Measurements from ENCODE around the gene RASAL2. TPM values are rescaled to one million over a fixed set of nuclear protein-coding genes. Genes with fewer than 3 reads are reported as not detected.

Gene RASAL2
- total RNA-seq, 2 experiments from 2014 or later: not detected

- peaks cover 7% of the 10 kb centered on the region for H3K9me3 Mint-ChIP-seq
- H3K27me3 Mint-ChIP-seq (ENCODE audit: low read depth): no peaks in the 10 kb centered on the region
- no peak overlapping the region for H3K27ac Mint-ChIP-seq
- H3K4me1 Mint-ChIP-seq (ENCODE audit: low read depth): no peaks in the 10 kb centered on the region
- CTCF ChIA-PET: no interaction called here
- intact Hi-C loops (cut with micrococcal nuclease): no loop called here
- no peaks in the 10 kb centered on the region for H3K36me3 Mint-ChIP-seq (ENCODE audit: low read depth)
- H3K4me3 Mint-ChIP-seq: no peak overlapping the region
- DNase-seq: no peak
These were observed 259.6 kb downstream of the RASAL2 start for GRCh38 chr1:178353524-178353923.

- Mint-ChIP-seq H3K36me3 (ENCODE audit: low read depth) (no peaks in the 10 kb centered on the region), H3K4me3 (no peak overlapping the region), H3K27ac (no peak overlapping the region), H3K4me1 (ENCODE audit: low read depth) (no peaks in the 10 kb centered on the region), H3K27me3 (ENCODE audit: low read depth) (no peaks in the 10 kb centered on the region), H3K9me3 (peaks cover 7% of the 10 kb centered on the region)
- CTCF ChIA-PET: interaction anchor here (0.6 kb wide), 1 partner anchor 343 kb away, joined by 5 read pairs; no protein-coding TSS in a partner anchor
- no peak for DNase-seq
- intact Hi-C loops (cut with micrococcal nuclease): no loop called here
These were observed 260.9 kb downstream of the RASAL2 start for GRCh38 chr1:178354816-178355215.

- Mint-ChIP-seq H3K27me3 (ENCODE audit: low read depth) (no peaks in the 10 kb centered on the region), H3K27ac (no peak overlapping the region), H3K4me1 (ENCODE audit: low read depth) (no peaks in the 10 kb centered on the region), H3K9me3 (peaks cover 7% of the 10 kb centered on the region), H3K36me3 (ENCODE audit: low read depth) (no peaks in the 10 kb centered on the region), H3K4me3 (no peak overlapping the region)
- intact Hi-C loops (cut with micrococcal nuclease): no loop called here
- CTCF ChIA-PET: no interaction called here
- no peak for DNase-seq
These were observed 262.4 kb downstream of the RASAL2 start for GRCh38 chr1:178356299-178356698.

GRCh38 chr1:178358456-178358855, 264.6 kb downstream of the RASAL2 start:
- H3K4me3 Mint-ChIP-seq: no peak overlapping the region
- H3K27ac Mint-ChIP-seq: no peak overlapping the region
- CTCF ChIA-PET: no interaction called here
- H3K36me3 Mint-ChIP-seq (ENCODE audit: low read depth): no peaks in the 10 kb centered on the region
- peaks cover 4% of the 10 kb centered on the region for H3K27me3 Mint-ChIP-seq (ENCODE audit: low read depth)
- DNase-seq: no peak
- no peaks in the 10 kb centered on the region for H3K4me1 Mint-ChIP-seq (ENCODE audit: low read depth)
- peaks cover 2% of the 10 kb centered on the region for H3K9me3 Mint-ChIP-seq
- intact Hi-C loops (cut with micrococcal nuclease): no loop called here

GRCh38 chr1:178360421-178360820, 266.5 kb downstream of the RASAL2 start:
- CTCF ChIA-PET: interaction anchor here (1.1 kb wide), 1 partner anchor 11 kb away, joined by 4 read pairs; no protein-coding TSS in a partner anchor
- Mint-ChIP-seq H3K4me3 (no peak overlapping the region), H3K27ac (no peak overlapping the region), H3K36me3 (ENCODE audit: low read depth) (no peaks in the 10 kb centered on the region), H3K9me3 (no peaks in the 10 kb centered on the region), H3K27me3 (ENCODE audit: low read depth) (peaks cover 10% of the 10 kb centered on the region), H3K4me1 (ENCODE audit: low read depth) (no peaks in the 10 kb centered on the region)
- intact Hi-C loops (cut with micrococcal nuclease): no loop called here
- DNase-seq: no peak

- H3K4me1 Mint-ChIP-seq (ENCODE audit: low read depth): no peaks in the 10 kb centered on the region
- H3K27ac Mint-ChIP-seq: no peak overlapping the region
- no peak for DNase-seq
- H3K9me3 Mint-ChIP-seq: no peaks in the 10 kb centered on the region
- peaks cover 10% of the 10 kb centered on the region for H3K27me3 Mint-ChIP-seq (ENCODE audit: low read depth)
- no peaks in the 10 kb centered on the region for H3K36me3 Mint-ChIP-seq (ENCODE audit: low read depth)
- H3K4me3 Mint-ChIP-seq: no peak overlapping the region
- intact Hi-C loops (cut with micrococcal nuclease): no loop called here
- CTCF ChIA-PET: no interaction called here
These were observed 267.9 kb downstream of the RASAL2 start for GRCh38 chr1:178361847-178362246.

GRCh38 chr1:178362747-178363146, 268.8 kb downstream of the RASAL2 start:
- Mint-ChIP-seq H3K27me3 (ENCODE audit: low read depth) (peaks cover 10% of the 10 kb centered on the region), H3K4me1 (ENCODE audit: low read depth) (no peaks in the 10 kb centered on the region), H3K27ac (no peak overlapping the region), H3K36me3 (ENCODE audit: low read depth) (no peaks in the 10 kb centered on the region), H3K9me3 (no peaks in the 10 kb centered on the region), H3K4me3 (no peak overlapping the region)
- CTCF ChIA-PET: no interaction called here
- intact Hi-C loops (cut with micrococcal nuclease): no loop called here
- no peak for DNase-seq

- Mint-ChIP-seq H3K27ac (no peak overlapping the region), H3K27me3 (ENCODE audit: low read depth) (peaks cover 11% of the 10 kb centered on the region), H3K4me3 (no peak overlapping the region), H3K36me3 (ENCODE audit: low read depth) (no peaks in the 10 kb centered on the region), H3K4me1 (ENCODE audit: low read depth) (no peaks in the 10 kb centered on the region), H3K9me3 (no peaks in the 10 kb centered on the region)
- intact Hi-C loops (cut with micrococcal nuclease): no loop called here
- DNase-seq: no peak
- CTCF ChIA-PET: interaction anchor here (0.7 to 1.3 kb wide), 2 partner anchors 19 to 135 kb away, joined by 3 to 4 read pairs; no protein-coding TSS in a partner anchor
These were observed 270.9 kb downstream of the RASAL2 start for GRCh38 chr1:178364782-178365181.

- intact Hi-C loops (cut with micrococcal nuclease): no loop called here
- Mint-ChIP-seq H3K4me3 (no peak overlapping the region), H3K27me3 (ENCODE audit: low read depth) (peaks cover 15% of the 10 kb centered on the region), H3K9me3 (no peaks in the 10 kb centered on the region), H3K36me3 (ENCODE audit: low read depth) (no peaks in the 10 kb centered on the region), H3K27ac (no peak overlapping the region), H3K4me1 (ENCODE audit: low read depth) (no peaks in the 10 kb centered on the region)
- CTCF ChIA-PET: no interaction called here
- no peak for DNase-seq
These were observed 273.2 kb downstream of the RASAL2 start for GRCh38 chr1:178367151-178367550.

GRCh38 chr1:178368208-178368607, 274.3 kb downstream of the RASAL2 start:
- Mint-ChIP-seq H3K27ac (no peak overlapping the region), H3K4me1 (ENCODE audit: low read depth) (no peaks in the 10 kb centered on the region), H3K9me3 (no peaks in the 10 kb centered on the region), H3K36me3 (ENCODE audit: low read depth) (no peaks in the 10 kb centered on the region), H3K27me3 (ENCODE audit: low read depth) (peaks cover 11% of the 10 kb centered on the region), H3K4me3 (no peak overlapping the region)
- CTCF ChIA-PET: no interaction called here
- intact Hi-C loops (cut with micrococcal nuclease): no loop called here
- no peak for DNase-seq

GRCh38 chr1:178371235-178371634, 277.3 kb downstream of the RASAL2 start:
- no peaks in the 10 kb centered on the region for H3K9me3 Mint-ChIP-seq
- H3K4me3 Mint-ChIP-seq: no peak overlapping the region
- DNase-seq: no peak
- H3K27me3 Mint-ChIP-seq (ENCODE audit: low read depth): peaks cover 9% of the 10 kb centered on the region
- no peak overlapping the region for H3K27ac Mint-ChIP-seq
- H3K36me3 Mint-ChIP-seq (ENCODE audit: low read depth): no peaks in the 10 kb centered on the region
- intact Hi-C loops (cut with micrococcal nuclease): no loop called here
- CTCF ChIA-PET: interaction anchor here (1.3 kb wide), 2 partner anchors 11 to 72 kb away, joined by 4 read pairs; no protein-coding TSS in a partner anchor
- no peaks in the 10 kb centered on the region for H3K4me1 Mint-ChIP-seq (ENCODE audit: low read depth)

GRCh38 chr1:178371933-178372388, 278.1 kb downstream of the RASAL2 start:
- Mint-ChIP-seq H3K27me3 (ENCODE audit: low read depth) (peaks cover 9% of the 10 kb centered on the region), H3K27ac (no peak overlapping the region), H3K4me3 (no peak overlapping the region), H3K36me3 (ENCODE audit: low read depth) (no peaks in the 10 kb centered on the region), H3K9me3 (no peaks in the 10 kb centered on the region), H3K4me1 (ENCODE audit: low read depth) (no peaks in the 10 kb centered on the region)
- CTCF ChIA-PET: interaction anchor here (1.3 kb wide), 1 partner anchor 73 kb away, joined by 4 read pairs; no protein-coding TSS in a partner anchor
- no peak for DNase-seq
- intact Hi-C loops (cut with micrococcal nuclease): no loop called here

- Mint-ChIP-seq H3K27ac (no peak overlapping the region), H3K4me3 (no peak overlapping the region), H3K9me3 (no peaks in the 10 kb centered on the region), H3K4me1 (ENCODE audit: low read depth) (no peaks in the 10 kb centered on the region), H3K36me3 (ENCODE audit: low read depth) (no peaks in the 10 kb centered on the region), H3K27me3 (ENCODE audit: low read depth) (peaks cover 9% of the 10 kb centered on the region)
- CTCF ChIA-PET: interaction anchor here (0.6 to 1.3 kb wide), 2 partner anchors 127 to 539 kb away, joined by 3 to 4 read pairs; no protein-coding TSS in a partner anchor
- no peak for DNase-seq
- intact Hi-C loops (cut with micrococcal nuclease): no loop called here
These were observed 280.1 kb downstream of the RASAL2 start for GRCh38 chr1:178374016-178374415.

Data from activated naive CD4-positive, alpha-beta T cell treated with anti-CD3 and anti-CD28 coated beads for 36 hours (primary cell).